Pancreas (tissue), 10 donors: ENCODE data around the gene SMS. TPM values are rescaled to one million over a fixed set of nuclear protein-coding genes. Genes with fewer than 3 reads are reported as not detected.

Source experiments
- ATAC-seq, 4 donors: fragments of 200-7000 bp; cut with Tn5 transposase; one replicate each; pipeline versions ENCODE4 v1.8.0 to v1.9.1; 2020; ENCODE audit warnings: mild to moderate bottlenecking in 4 of 4, moderate library complexity in 4 of 4
- DNase-seq, 6 donors: peaks; one replicate each; pipeline ENCODE4 v3.0.0-alpha.2; 2020
- FAIRE-seq: peaks from 2 replicates; lab custom pipeline; 2012; peaks lifted over from hg19 to GRCh38; lab: Jason Lieb, UNC
- H3K27ac ChIP-seq, 4 donors: fragments of 200-600 bp; sonication (generic); 1 replicate in 3 of 4; 2 replicates in 1 of 4; pipeline versions ENCODE4 v1.5.0 to v1.8.0; 2020
- H3K27me3 ChIP-seq, 4 donors: fragments of 200-600 bp; one replicate each; pipeline ENCODE4 v1.8.0; 2021
- H3K36me3 ChIP-seq, 3 donors: fragments of 200-600 bp; sonication (generic) in 1 of 3; one replicate each; pipeline versions ENCODE4 v1.5.0 to v1.8.0; 2020 to 2021
- H3K4me1 ChIP-seq, 3 donors: fragments of 200-600 bp; one replicate each; pipeline ENCODE4 v1.8.0; 2021
- H3K4me3 ChIP-seq, 4 donors: fragments of 200-600 bp; sonication (generic) in 2 of 4; one replicate each; pipeline versions ENCODE4 v1.5.0 to v1.8.0; 2020 to 2021
- H3K9me3 ChIP-seq, 4 donors: fragments of 200-600 bp; one replicate each; pipeline ENCODE4 v1.8.0; 2021
- CTCF ChIP-seq, 4 donors: fragments of 200-600 bp; sonication (generic) in 3 of 4; IDR thresholded peaks; one replicate each; pipeline versions ENCODE4 v1.5.0 to v1.8.0; 2021; ENCODE audit warnings: antibody characterized with exemption in 4 of 4
- WGBS, 2 donors: extraction: QIAGEN DNeasy Blood & Tissue Kit; methylation state at CpG; one replicate each; pipeline ENCODE4 v1.1.7; 2013; 5-methylcytosine and 5-hydroxymethylcytosine counted together
- intact Hi-C, 3 donors: fragments of 100-400 bp; cut with DNase I; formaldehyde crosslinking; loops; one replicate each; pipeline versions ENCODE4 v1.11.1 to v1.14.2; 2022
- polyA plus RNA-seq, 2 donors: library from polyadenylated mRNA; stranded (reverse); fragments of 200-250 nt; gene quantifications; one replicate each; pipeline ENCODE4 v1.2.3, GENCODE V29; 2013
- total RNA-seq, 6 donors: library from RNA; stranded (reverse); fragmentation: NEBNext Ultra II Directional in 4 of 6; extraction: Animal tissue kit (Norgen Biotek cat#: 25700) in 4 of 6; gene quantifications; one replicate each; pipeline versions ENCODE4 v1.2.1 to v1.2.4, GENCODE V29; 2021 to 2023
- donor health status: healthy with polysubstance abuse.
- donor health status: DM: no; HTN: no; CAD: no; lungs with moderate emphysema.
- donor health status: DM: no; HTN: no; CAD: no.
- donor health status: control.
- donor health status: control.
- donor health status: Bipolar disorder and iron deficiency.
- donor health status: DM: yes; HTN: yes; CAD: no.
- donor health status: DM: no; HTN: no; CAD: no.
- donor health status: DM: no; HTN: no; CAD: no.
- donor health status: DM: yes; HTN: yes; CAD: no.

The SMS gene
- total and polyA plus RNA-seq, 8 donors = 12.1 to 36.8 (median 19.6) TPM

GRCh38 chrX:21990832-21991231 lies 50.3 kb downstream of the SMS start:
- 82 to 89% methylated on average over 8 of the region's 8 CpGs for WGBS, 2 donors
- ATAC-seq (no peak), DNase-seq (no peak), FAIRE-seq (no peak)
- Histone ChIP-seq H3K27me3 (peaks cover 0 to 5% (median 0%) of the 10 kb centered on the region in 4 donors), H3K4me3 (no peak overlapping the region), H3K9me3 (no peaks in the 10 kb centered on the region), H3K27ac (no peak overlapping the region), H3K4me1 (no peaks in the 10 kb centered on the region), H3K36me3 (no peaks in the 10 kb centered on the region)
- TF ChIP-seq CTCF (IDR thresholded peaks at IDR 0.05) = no peak
- intact Hi-C loops = no loop called here

DNA sequence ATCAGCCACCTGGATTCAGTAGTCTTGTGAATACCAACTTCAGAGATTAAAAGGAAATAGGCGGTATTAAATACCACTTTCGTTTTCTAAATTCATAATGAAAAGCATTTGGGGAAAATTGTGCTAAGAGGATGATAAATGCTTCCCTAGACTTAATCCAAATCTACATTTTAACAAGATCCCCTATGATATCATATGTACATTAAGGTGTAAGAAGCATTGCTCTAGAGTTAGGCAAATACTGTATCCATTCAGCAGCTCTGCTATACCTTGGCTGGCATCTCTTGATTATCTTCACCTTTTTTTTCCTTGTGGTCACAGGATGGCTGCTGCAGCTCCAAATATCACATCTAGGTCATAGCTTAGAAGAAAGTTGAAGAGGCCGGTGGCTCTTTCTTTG lies 51.0 kb downstream of the SMS start:
- Histone ChIP-seq H3K36me3 (no peaks in the 10 kb centered on the region), H3K27me3 (peaks cover 0 to 5% (median 0%) of the 10 kb centered on the region in 4 donors), H3K27ac (no peak overlapping the region), H3K4me1 (no peaks in the 10 kb centered on the region), H3K9me3 (no peaks in the 10 kb centered on the region), H3K4me3 (no peak overlapping the region)
- FAIRE-seq (no peak), DNase-seq (no peak), ATAC-seq (no peak)
- 82 to 96% methylated on average over 3 of the region's 3 CpGs for WGBS, 2 donors
- no peak for TF ChIP-seq CTCF (IDR thresholded peaks at IDR 0.05)
- intact Hi-C loops = no loop called here

DNA sequence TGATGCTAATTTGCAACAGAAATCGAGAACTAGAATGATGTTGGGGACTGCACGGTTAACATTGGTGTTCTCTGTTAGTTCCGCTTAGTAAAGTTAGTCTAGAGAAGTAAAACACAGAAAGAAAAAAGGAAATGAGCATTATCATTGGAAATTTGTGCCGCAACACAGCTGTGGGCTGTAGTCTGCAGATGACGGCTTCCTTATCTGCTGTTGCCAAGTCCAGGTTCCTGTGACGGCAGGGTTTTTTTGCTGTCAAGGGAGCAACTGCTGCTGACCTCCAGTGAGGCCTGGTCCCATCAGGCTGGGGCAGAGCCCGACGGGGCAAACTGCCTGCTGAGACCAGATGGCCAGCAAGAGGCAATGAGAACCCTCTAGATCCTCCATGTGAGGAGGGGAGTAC lies 52.8 kb downstream of the SMS start:
- H3K9me3 ChIP-seq = no peaks in the 10 kb centered on the region
- FAIRE-seq (no peak), ATAC-seq (peak in 2 of 4 donors; percentile 66 to 73), DNase-seq (peak in 1 of 6 donors; percentile 33)
- no peaks in the 10 kb centered on the region for H3K36me3 ChIP-seq
- H3K4me1 ChIP-seq = no peaks in the 10 kb centered on the region
- no peak for TF ChIP-seq CTCF (IDR thresholded peaks at IDR 0.05)
- no peak overlapping the region for H3K27ac ChIP-seq
- intact Hi-C loops = no loop called here
- no peak overlapping the region for H3K4me3 ChIP-seq
- peaks cover 0 to 5% (median 0%) of the 10 kb centered on the region in 4 donors for H3K27me3 ChIP-seq
- whole genome bisulfite sequencing, 2 donors = 69 to 87% methylated on average over 8 of the region's 8 CpGs

- peaks cover 0 to 5% (median 0%) of the 10 kb centered on the region in 4 donors for H3K27me3 ChIP-seq
- FAIRE-seq = no peak
- no peaks in the 10 kb centered on the region for H3K36me3 ChIP-seq
- intact Hi-C loops = no loop called here
- no peaks in the 10 kb centered on the region for H3K9me3 ChIP-seq
- TF ChIP-seq CTCF (IDR thresholded peaks at IDR 0.05) = no peak
- no peak for DNase-seq
- no peak overlapping the region for H3K4me3 ChIP-seq
- ATAC-seq = peak in 3 of 4 donors; percentile 54 to 82 (median 58)
- H3K27ac ChIP-seq = no peak overlapping the region
- WGBS, 2 donors = 81 to 86% methylated on average over 10 of the region's 10 CpGs
- no peaks in the 10 kb centered on the region for H3K4me1 ChIP-seq
Observed at GRCh38 chrX:21996872-21997455, 56.5 kb downstream of the SMS start.

DNA sequence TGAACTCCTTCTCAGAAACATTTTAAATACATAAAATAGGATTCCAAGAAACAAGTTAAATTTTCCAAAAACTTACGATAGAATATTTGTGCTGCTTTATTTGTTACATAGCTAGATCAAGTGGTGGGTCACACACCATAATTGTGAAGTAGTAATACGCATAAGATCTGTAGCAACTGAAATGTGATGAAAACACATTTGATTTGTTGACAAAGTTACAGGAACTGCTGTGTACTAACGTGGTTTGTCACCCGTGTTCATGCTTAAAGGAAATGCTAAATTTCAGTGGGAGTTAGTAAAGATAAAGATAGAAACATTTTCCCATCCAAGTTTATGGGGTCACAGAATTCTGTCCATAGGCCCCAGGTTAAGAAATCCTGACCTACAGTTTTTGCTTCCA lies 57.5 kb downstream of the SMS start:
- TF ChIP-seq CTCF (IDR thresholded peaks at IDR 0.05) = no peak
- Histone ChIP-seq H3K27me3 (peaks cover 0 to 5% (median 0%) of the 10 kb centered on the region in 4 donors), H3K36me3 (no peaks in the 10 kb centered on the region), H3K27ac (no peak overlapping the region), H3K4me3 (no peak overlapping the region), H3K9me3 (no peaks in the 10 kb centered on the region), H3K4me1 (no peaks in the 10 kb centered on the region)
- whole genome bisulfite sequencing, 2 donors = 62 to 87% methylated on average over 4 of the region's 4 CpGs
- FAIRE-seq = no peak
- no peak for DNase-seq
- intact Hi-C loops = no loop called here
- ATAC-seq = no peak
